ENCODE results near the gene CNKSR3. TPM values are rescaled to one million over a fixed set of nuclear protein-coding genes. Genes with fewer than 3 reads are reported as not detected.

The CNKSR3 gene
- polyA plus RNA-seq, 1 experiment: 5.2 TPM

GRCh38 chr6:154446984-154447383 lies 63.5 kb downstream of the CNKSR3 start:
- no peak for DNase-seq (ENCODE audit: low read depth)
- H3K4me3 ChIP-seq (ENCODE audit: low read depth, low read length): no peak overlapping the region
- ChIA-PET CTCF (interaction anchor here (0.7 to 1.7 kb wide), 3 partner anchors 34 to 76 kb away, joined by 3 read pairs; no protein-coding TSS in a partner anchor), POLR2A (no interaction called here)
- no peak for TF ChIP-seq CTCF (IDR thresholded peaks at IDR 0.05; ENCODE audit: insufficient read depth, low read depth, low read length)
- H3K27me3 ChIP-seq (ENCODE audit: control insufficient read depth, insufficient read depth, low read length): no peaks in the 10 kb centered on the region
- H3K36me3 ChIP-seq (ENCODE audit: control insufficient read depth, insufficient read depth, low read length): no peaks in the 10 kb centered on the region; the same call in none of the 2 replicates

- Histone ChIP-seq H3K36me3 (ENCODE audit: control insufficient read depth, insufficient read depth, low read length) (peaks cover 2% of the 10 kb centered on the region), H3K27me3 (ENCODE audit: control insufficient read depth, insufficient read depth, low read length) (no peaks in the 10 kb centered on the region), H3K4me3 (ENCODE audit: low read depth, low read length) (no peak overlapping the region)
- ChIA-PET CTCF (interaction anchor here (1.1 to 1.4 kb wide), 2 partner anchors 9 to 16 kb away, joined by 3 read pairs; no protein-coding TSS in a partner anchor), POLR2A (no interaction called here)
- TF ChIP-seq CTCF (IDR thresholded peaks at IDR 0.05; ENCODE audit: insufficient read depth, low read depth, low read length): no peak
- no peak for DNase-seq (ENCODE audit: low read depth)
These were observed 65.1 kb downstream of the CNKSR3 start for GRCh38 chr6:154445417-154445816.

- TF ChIP-seq CTCF (IDR thresholded peaks at IDR 0.05; ENCODE audit: insufficient read depth, low read depth, low read length): no peak
- DNase-seq (ENCODE audit: low read depth): no peak
- Histone ChIP-seq H3K36me3 (ENCODE audit: control insufficient read depth, insufficient read depth, low read length) (peaks cover 2% of the 10 kb centered on the region; the same call in 1 of the 2 replicates), H3K27me3 (ENCODE audit: control insufficient read depth, insufficient read depth, low read length) (no peaks in the 10 kb centered on the region), H3K4me3 (ENCODE audit: low read depth, low read length) (no peak overlapping the region)
- POLR2A ChIA-PET: no interaction called here
- CTCF ChIA-PET: interaction anchor here (1.2 kb wide), 2 partner anchors 37 to 55 kb away, joined by 3 to 4 read pairs; no protein-coding TSS in a partner anchor
These were observed 68.5 kb downstream of the CNKSR3 start for GRCh38 chr6:154441995-154442310.

- Histone ChIP-seq H3K36me3 (ENCODE audit: control insufficient read depth, insufficient read depth, low read length) (peaks cover 2% of the 10 kb centered on the region), H3K27me3 (ENCODE audit: control insufficient read depth, insufficient read depth, low read length) (no peaks in the 10 kb centered on the region), H3K4me3 (ENCODE audit: low read depth, low read length) (no peak overlapping the region)
- CTCF ChIA-PET: interaction anchor here (0.9 to 1.2 kb wide), 3 partner anchors 10 to 38 kb away, joined by 3 to 4 read pairs (median 4); no protein-coding TSS in a partner anchor
- POLR2A ChIA-PET: interaction anchor here (0.5 kb wide), 1 partner anchor 18 kb away, joined by 7 read pairs; no protein-coding TSS in a partner anchor
- no peak for TF ChIP-seq CTCF (IDR thresholded peaks at IDR 0.05; ENCODE audit: insufficient read depth, low read depth, low read length)
- DNase-seq (ENCODE audit: low read depth): no peak
These were observed 70.0 kb downstream of the CNKSR3 start for GRCh38 chr6:154440422-154441043.

- CTCF ChIA-PET: interaction anchor here (1.1 kb wide), 1 partner anchor 9 kb away, joined by 4 read pairs; no protein-coding TSS in a partner anchor
- no peaks in the 10 kb centered on the region for H3K27me3 ChIP-seq (ENCODE audit: control insufficient read depth, insufficient read depth, low read length)
These were observed 70.5 kb downstream of the CNKSR3 start for GRCh38 chr6:154440022-154440421.

More at GRCh38 chr6:154440022-154440421, 70.5 kb downstream of the CNKSR3 start:
- Histone ChIP-seq H3K36me3 (ENCODE audit: control insufficient read depth, insufficient read depth, low read length) (peaks cover 2% of the 10 kb centered on the region), H3K4me3 (ENCODE audit: low read depth, low read length) (no peak overlapping the region)
- TF ChIP-seq CTCF (IDR thresholded peaks at IDR 0.05; ENCODE audit: insufficient read depth, low read depth, low read length): no peak
- DNase-seq (ENCODE audit: low read depth): no peak
- POLR2A ChIA-PET: no interaction called here

Data from BJ (cell line).